GM21381 (cell line): ENCODE measurements around the gene BMERB1.
"Not testable (repeated sequence)": the region's sequence is repeated elsewhere in the genome, so short reads cannot be mapped to it uniquely, and the experiment has no call there.

ENCODE experiments used
- ATAC-seq: cut with Tn5 transposase; IDR thresholded peaks from one replicate; pipeline ENCODE4 v1.9.1; 2021; ENCODE audit warnings: mild to moderate bottlenecking, moderate library complexity; ENCODE audit not compliant: unreplicated experiment

The BMERB1 gene

GRCh38 chr16:15519790-15520189 is 85.4 kb downstream of the BMERB1 start:
- no peak for ATAC-seq

GRCh38 chr16:15521390-15521757 is 87.0 kb downstream of the BMERB1 start:
- no peak for ATAC-seq

- ATAC-seq = no peak
Observed at GRCh38 chr16:15521758-15522509, 87.5 kb downstream of the BMERB1 start.

GRCh38 chr16:15523092-15523541 is 88.7 kb downstream of the BMERB1 start:
- ATAC-seq = no peak

- ATAC-seq = no peak
Observed at GRCh38 chr16:15523939-15524338, 89.6 kb downstream of the BMERB1 start.

GRCh38 chr16:15524966-15525365 is 90.6 kb downstream of the BMERB1 start:
- no peak for ATAC-seq

GRCh38 chr16:15526097-15526496 is 91.7 kb downstream of the BMERB1 start:
- ATAC-seq = no peak

GRCh38 chr16:15526731-15527130 is 92.3 kb downstream of the BMERB1 start:
- ATAC-seq = no peak

GRCh38 chr16:15529673-15530072 is 95.3 kb downstream of the BMERB1 start:
- ATAC-seq = no peak

- ATAC-seq = no peak
Observed at GRCh38 chr16:15530085-15530484, 95.7 kb downstream of the BMERB1 start.

- ATAC-seq = no peak
Observed at GRCh38 chr16:15532825-15533224, 98.4 kb downstream of the BMERB1 start.

- ATAC-seq = no peak
Observed at GRCh38 chr16:15533386-15533785, 99.0 kb downstream of the BMERB1 start.

GRCh38 chr16:15535772-15536171 is 101.4 kb downstream of the BMERB1 start:
- ATAC-seq = no peak

GRCh38 chr16:15536843-15537242 is 102.5 kb downstream of the BMERB1 start:
- no peak for ATAC-seq

GRCh38 chr16:15538507-15538906 is 104.1 kb downstream of the BMERB1 start:
- ATAC-seq = no peak

GRCh38 chr16:15539197-15539596 is 104.8 kb downstream of the BMERB1 start:
- no peak for ATAC-seq

GRCh38 chr16:15542261-15542660 is 107.9 kb downstream of the BMERB1 start:
- ATAC-seq = no peak

- ATAC-seq = no peak
Observed at GRCh38 chr16:15542734-15543347, 108.5 kb downstream of the BMERB1 start.

GRCh38 chr16:15544405-15544804 is 110.0 kb downstream of the BMERB1 start:
- no peak for ATAC-seq

- no peak for ATAC-seq
Observed at GRCh38 chr16:15545544-15545943, 111.2 kb downstream of the BMERB1 start.

GRCh38 chr16:15547072-15547767 is 112.8 kb downstream of the BMERB1 start:
- not testable (repeated sequence) for ATAC-seq

- no peak for ATAC-seq
Observed at GRCh38 chr16:15547768-15548096, 113.3 kb downstream of the BMERB1 start.
